ENCODE data around the gene LRRK2. TPM values are rescaled to one million over a fixed set of nuclear protein-coding genes. Genes with fewer than 3 reads are reported as not detected.

Gene LRRK2
- total and polyA plus RNA-seq, 4 donors, result 1.5 to 11.5 (median 4.9) TPM

GRCh38 chr12:40185303-40185693, 39.5 kb upstream of the LRRK2 start:
- Histone ChIP-seq H3K9me3 (ENCODE audit: control insufficient read depth in 4 of 4, low read length in 3 of 4) (no peaks in the 10 kb centered on the region), H3K27me3 (ENCODE audit: control insufficient read depth in 4 of 4, insufficient read depth in 4 of 4, low read length in 3 of 4) (no peaks in the 10 kb centered on the region), H3K4me3 (ENCODE audit: low read depth in 1 of 3, low read length in 3 of 3) (no peak overlapping the region), H3K9ac (ENCODE audit: low read depth in 1 of 2, low read length in 2 of 2) (no peak overlapping the region), H3K4me1 (ENCODE audit: control insufficient read depth in 4 of 4, insufficient read depth in 4 of 4, low read length in 3 of 4) (no peaks in the 10 kb centered on the region), H3K36me3 (ENCODE audit: control insufficient read depth in 4 of 4, insufficient read depth in 3 of 4, low read depth in 1 of 4, low read length in 3 of 4) (no peaks in the 10 kb centered on the region), H3K27ac (ENCODE audit: low read depth in 1 of 2, low read length in 2 of 2) (no peak overlapping the region)
- WGBS, result 91% methylated on average over 4 of the region's 4 CpGs
- DNase-seq (ENCODE audit: low spot score), result no peak
- TF ChIP-seq EGR1 (IDR thresholded peaks at IDR 0.05; ENCODE audit: low read depth in 2 of 2), result no peak
- TF ChIP-seq GABPA (IDR thresholded peaks at IDR 0.05 in 1 of 2, conservative IDR thresholded peaks at IDR 0.05 in 1 of 2), result no peak
- no peak for TF ChIP-seq FOXA2 (IDR thresholded peaks at IDR 0.05)
- TF ChIP-seq YY1 (IDR thresholded peaks at IDR 0.05), result no peak
- no peak for TF ChIP-seq TAF1 (conservative IDR thresholded peaks at IDR 0.05)
- no peak for TF ChIP-seq JUND (IDR thresholded peaks at IDR 0.05)
- TF ChIP-seq, protein P1, sequence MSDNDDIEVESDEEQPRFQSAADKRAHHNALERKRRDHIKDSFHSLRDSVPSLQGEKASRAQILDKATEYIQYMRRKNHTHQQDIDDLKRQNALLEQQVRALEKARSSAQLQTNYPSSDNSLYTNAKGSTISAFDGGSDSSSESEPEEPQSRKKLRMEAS (IDR thresholded peaks at IDR 0.05), result no peak
- no peak for TF ChIP-seq NR2F2 (IDR thresholded peaks at IDR 0.05)

DNA sequence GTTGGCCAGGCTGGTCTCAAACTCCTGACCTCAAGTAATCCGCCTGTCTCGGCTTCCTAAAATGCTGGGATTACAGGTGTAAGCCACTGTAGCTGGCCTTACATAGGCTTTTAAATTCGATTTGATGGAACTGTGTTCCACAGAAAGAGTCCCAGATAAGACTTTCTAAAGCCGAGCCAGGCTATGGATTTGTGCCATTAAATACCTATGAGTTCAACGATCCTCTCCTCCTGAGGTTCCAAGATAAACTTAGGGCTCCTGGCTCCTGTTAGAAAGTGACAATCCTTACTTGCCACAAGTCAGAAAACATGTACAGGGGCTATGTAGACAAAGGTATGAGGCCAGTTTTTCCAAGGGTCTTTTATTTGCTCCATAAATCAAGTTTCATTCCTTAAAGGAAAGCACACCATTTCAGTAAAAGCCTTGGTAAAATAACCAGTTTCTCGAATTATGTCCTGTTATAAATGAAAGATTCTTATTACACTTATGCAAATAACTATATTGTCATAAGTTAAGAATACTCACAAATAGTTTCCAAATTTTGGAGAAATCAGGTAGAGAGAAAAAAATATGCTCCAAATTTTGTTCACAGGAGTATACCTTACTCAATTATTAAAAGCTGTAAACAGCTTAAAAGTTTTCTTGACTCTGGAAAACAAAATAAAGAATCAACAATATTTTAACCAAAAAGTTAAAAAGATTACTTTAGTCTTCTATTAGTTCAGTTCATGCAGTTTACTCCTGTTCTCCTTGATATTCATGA, 36.1 kb upstream of the LRRK2 start:
- Histone ChIP-seq H3K9me3 (ENCODE audit: control insufficient read depth in 4 of 4, low read length in 3 of 4) (no peaks in the 10 kb centered on the region), H3K36me3 (ENCODE audit: control insufficient read depth in 4 of 4, insufficient read depth in 3 of 4, low read depth in 1 of 4, low read length in 3 of 4) (no peaks in the 10 kb centered on the region), H3K9ac (ENCODE audit: low read depth in 1 of 2, low read length in 2 of 2) (no peak overlapping the region), H3K27me3 (ENCODE audit: control insufficient read depth in 4 of 4, insufficient read depth in 4 of 4, low read length in 3 of 4) (no peaks in the 10 kb centered on the region), H3K4me1 (ENCODE audit: control insufficient read depth in 4 of 4, insufficient read depth in 4 of 4, low read length in 3 of 4) (no peaks in the 10 kb centered on the region), H3K4me3 (ENCODE audit: low read depth in 1 of 3, low read length in 3 of 3) (no peak overlapping the region), H3K27ac (ENCODE audit: low read depth in 1 of 2, low read length in 2 of 2) (no peak overlapping the region)
- 61% methylated on average over 6 of the region's 6 CpGs for WGBS
- no peak for TF ChIP-seq FOXA1 (IDR thresholded peaks at IDR 0.05)
- no peak for TF ChIP-seq FOXA2 (IDR thresholded peaks at IDR 0.05)
- no peak for TF ChIP-seq NR2F2 (IDR thresholded peaks at IDR 0.05)
- TF ChIP-seq CTCF (IDR thresholded peaks at IDR 0.05; ENCODE audit: low read depth, low read length, missing input control), result no peak
- no peak for TF ChIP-seq JUND (IDR thresholded peaks at IDR 0.05)
- TF ChIP-seq, protein P1 (IDR thresholded peaks at IDR 0.05), result no peak
- no peak for DNase-seq (ENCODE audit: low spot score)

GRCh38 chr12:40192704-40193255, 32.0 kb upstream of the LRRK2 start:
- no peak for TF ChIP-seq GABPA (IDR thresholded peaks at IDR 0.05 in 1 of 2, conservative IDR thresholded peaks at IDR 0.05 in 1 of 2)
- TF ChIP-seq ZBTB33 (IDR thresholded peaks at IDR 0.05), result no peak
- TF ChIP-seq NR2F2 (IDR thresholded peaks at IDR 0.05), result no peak
- no peak for TF ChIP-seq FOXA1 (IDR thresholded peaks at IDR 0.05)
- no peak for TF ChIP-seq HNF4A (conservative IDR thresholded peaks at IDR 0.05)
- TF ChIP-seq RAD21 (IDR thresholded peaks at IDR 0.05), result no peak
- no peak for TF ChIP-seq JUND (IDR thresholded peaks at IDR 0.05)
- no peak for TF ChIP-seq SP1 (IDR thresholded peaks at IDR 0.05)
- WGBS, result 84% methylated on average over 6 of the region's 6 CpGs

More at GRCh38 chr12:40192704-40193255, 32.0 kb upstream of the LRRK2 start:
- H3K9me3 ChIP-seq (ENCODE audit: control insufficient read depth in 4 of 4, low read length in 3 of 4), result no peaks in the 10 kb centered on the region
- no peak overlapping the region for H3K4me3 ChIP-seq (ENCODE audit: low read depth in 1 of 3, low read length in 3 of 3)
- DNase-seq (ENCODE audit: low spot score), result no peak
- H3K27me3 ChIP-seq (ENCODE audit: control insufficient read depth in 4 of 4, insufficient read depth in 4 of 4, low read length in 3 of 4), result no peaks in the 10 kb centered on the region
- no peak overlapping the region for H3K27ac ChIP-seq (ENCODE audit: low read depth in 1 of 2, low read length in 2 of 2)
- no peak overlapping the region for H3K9ac ChIP-seq (ENCODE audit: low read depth in 1 of 2, low read length in 2 of 2)
- H3K4me1 ChIP-seq (ENCODE audit: control insufficient read depth in 4 of 4, insufficient read depth in 4 of 4, low read length in 3 of 4), result peaks cover 0 to 5% (median 2%) of the 10 kb centered on the region in 4 donors
- no peaks in the 10 kb centered on the region for H3K36me3 ChIP-seq (ENCODE audit: control insufficient read depth in 4 of 4, insufficient read depth in 3 of 4, low read depth in 1 of 4, low read length in 3 of 4)

Data from liver (tissue), 9 donors.